GM08714 (cell line): Measurements from ENCODE around the gene PPIP5K1.

ENCODE experiments used
- H3K4me3 ChIP-seq: fragments of 200-500 bp; sonication (Bioruptor generic); 2 replicates; pipeline ENCODE4 v1.5.1; 2014; ENCODE audit warnings: mild to moderate bottlenecking, low read length, inconsistent platforms
- ZNF274 ChIP-seq: IDR thresholded peaks from 2 replicates; pipeline ENCODE4 v1.6.1; 2012; ENCODE audit warnings: mild to moderate bottlenecking, low read depth, low read length

Gene PPIP5K1

DNA sequence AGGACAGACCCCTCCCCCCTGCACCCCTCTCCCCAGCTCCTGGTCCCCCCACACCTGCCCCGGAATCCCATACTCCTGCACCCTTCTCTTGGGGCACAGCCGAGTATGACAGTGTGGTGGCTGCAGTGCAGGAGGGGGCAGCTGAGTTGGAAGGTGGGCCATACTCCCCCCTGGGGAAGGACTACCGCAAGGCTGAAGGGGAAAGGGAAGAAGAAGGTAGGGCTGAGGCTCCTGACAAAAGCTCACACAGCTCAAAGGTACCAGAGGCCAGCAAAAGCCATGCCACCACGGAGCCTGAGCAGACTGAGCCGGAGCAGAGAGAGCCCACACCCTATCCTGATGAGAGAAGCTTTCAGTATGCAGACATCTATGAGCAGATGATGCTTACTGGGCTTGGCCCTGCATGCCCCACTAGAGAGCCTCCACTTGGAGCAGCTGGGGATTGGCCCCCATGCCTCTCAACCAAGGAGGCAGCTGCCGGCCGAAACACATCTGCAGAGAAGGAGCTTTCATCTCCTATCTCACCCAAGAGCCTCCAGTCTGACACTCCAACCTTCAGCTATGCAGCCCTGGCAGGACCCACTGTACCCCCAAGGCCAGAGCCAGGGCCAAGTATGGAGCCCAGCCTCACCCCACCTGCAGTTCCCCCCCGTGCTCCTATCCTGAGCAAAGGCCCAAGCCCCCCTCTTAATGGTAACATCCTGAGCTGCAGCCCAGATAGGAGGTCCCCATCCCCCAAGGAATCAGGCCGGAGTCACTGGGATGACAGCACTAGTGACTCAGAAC lies 62.8 kb downstream of the PPIP5K1 start:
- no peak for TF ChIP-seq ZNF274
- no peak overlapping the region for H3K4me3 ChIP-seq

DNA sequence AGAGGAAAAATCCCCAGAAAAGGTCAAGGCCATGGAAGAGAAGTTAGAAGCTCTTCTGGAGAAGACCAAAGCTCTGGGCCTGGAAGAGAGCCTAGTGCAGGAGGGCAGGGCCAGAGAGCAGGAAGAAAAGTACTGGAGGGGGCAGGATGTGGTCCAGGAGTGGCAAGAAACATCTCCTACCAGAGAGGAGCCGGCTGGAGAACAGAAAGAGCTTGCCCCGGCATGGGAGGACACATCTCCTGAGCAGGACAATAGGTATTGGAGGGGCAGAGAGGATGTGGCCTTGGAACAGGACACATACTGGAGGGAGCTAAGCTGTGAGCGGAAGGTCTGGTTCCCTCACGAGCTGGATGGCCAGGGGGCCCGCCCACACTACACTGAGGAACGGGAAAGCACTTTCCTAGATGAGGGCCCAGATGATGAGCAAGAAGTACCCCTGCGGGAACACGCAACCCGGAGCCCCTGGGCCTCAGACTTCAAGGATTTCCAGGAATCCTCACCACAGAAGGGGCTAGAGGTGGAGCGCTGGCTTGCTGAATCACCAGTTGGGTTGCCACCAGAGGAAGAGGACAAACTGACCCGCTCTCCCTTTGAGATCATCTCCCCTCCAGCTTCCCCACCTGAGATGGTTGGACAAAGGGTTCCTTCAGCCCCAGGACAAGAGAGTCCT lies 63.6 kb downstream of the PPIP5K1 start:
- no peak overlapping the region for H3K4me3 ChIP-seq

DNA sequence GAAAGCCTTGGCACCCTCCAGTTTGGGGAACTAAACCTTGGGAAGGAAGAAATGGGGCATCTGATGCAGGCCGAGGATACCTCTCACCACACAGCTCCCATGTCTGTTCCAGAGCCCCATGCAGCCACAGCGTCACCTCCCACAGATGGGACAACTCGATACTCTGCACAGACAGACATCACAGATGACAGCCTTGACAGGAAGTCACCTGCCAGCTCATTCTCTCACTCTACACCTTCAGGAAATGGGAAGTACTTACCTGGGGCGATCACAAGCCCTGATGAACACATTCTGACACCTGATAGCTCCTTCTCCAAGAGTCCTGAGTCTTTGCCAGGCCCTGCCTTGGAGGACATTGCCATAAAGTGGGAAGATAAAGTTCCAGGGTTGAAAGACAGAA lies 64.9 kb downstream of the PPIP5K1 start:
- H3K4me3 ChIP-seq = no peak overlapping the region
- TF ChIP-seq ZNF274 = no peak

More for the DNA sequence above, 63.6 kb downstream of the PPIP5K1 start:
- TF ChIP-seq ZNF274 = no peak

DNA sequence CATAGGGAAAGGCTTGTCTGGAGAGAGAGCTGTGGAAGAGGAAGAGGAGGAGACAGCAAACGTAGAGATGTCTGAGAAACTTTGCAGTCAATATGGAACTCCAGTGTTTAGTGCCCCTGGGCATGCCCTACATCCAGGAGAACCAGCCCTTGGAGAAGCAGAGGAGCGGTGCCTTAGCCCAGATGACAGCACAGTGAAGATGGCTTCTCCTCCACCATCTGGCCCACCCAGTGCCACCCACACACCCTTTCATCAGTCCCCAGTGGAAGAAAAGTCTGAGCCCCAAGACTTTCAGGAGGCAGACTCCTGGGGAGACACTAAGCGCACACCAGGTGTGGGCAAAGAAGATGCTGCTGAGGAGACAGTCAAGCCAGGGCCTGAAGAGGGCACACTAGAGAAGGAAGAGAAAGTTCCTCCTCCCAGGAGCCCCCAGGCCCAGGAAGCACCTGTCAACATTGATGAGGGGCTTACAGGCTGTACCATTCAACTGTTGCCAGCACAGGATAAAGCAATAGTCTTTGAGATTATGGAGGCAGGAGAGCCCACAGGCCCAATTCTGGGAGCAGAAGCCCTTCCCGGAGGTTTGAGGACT lies 65.7 kb downstream of the PPIP5K1 start:
- no peak overlapping the region for H3K4me3 ChIP-seq
- no peak for TF ChIP-seq ZNF274

DNA sequence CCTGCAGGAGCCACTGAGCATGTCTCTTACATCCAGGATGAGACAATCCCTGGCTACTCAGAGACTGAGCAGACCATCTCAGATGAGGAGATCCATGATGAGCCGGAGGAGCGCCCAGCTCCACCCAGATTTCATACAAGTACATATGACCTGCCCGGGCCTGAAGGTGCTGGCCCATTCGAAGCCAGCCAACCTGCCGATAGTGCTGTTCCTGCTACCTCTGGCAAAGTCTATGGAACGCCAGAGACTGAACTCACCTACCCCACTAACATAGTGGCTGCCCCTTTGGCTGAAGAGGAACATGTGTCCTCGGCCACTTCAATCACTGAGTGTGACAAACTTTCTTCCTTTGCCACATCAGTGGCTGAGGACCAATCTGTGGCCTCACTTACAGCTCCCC lies 66.4 kb downstream of the PPIP5K1 start:
- H3K4me3 ChIP-seq = no peak overlapping the region
- TF ChIP-seq ZNF274 = no peak

DNA sequence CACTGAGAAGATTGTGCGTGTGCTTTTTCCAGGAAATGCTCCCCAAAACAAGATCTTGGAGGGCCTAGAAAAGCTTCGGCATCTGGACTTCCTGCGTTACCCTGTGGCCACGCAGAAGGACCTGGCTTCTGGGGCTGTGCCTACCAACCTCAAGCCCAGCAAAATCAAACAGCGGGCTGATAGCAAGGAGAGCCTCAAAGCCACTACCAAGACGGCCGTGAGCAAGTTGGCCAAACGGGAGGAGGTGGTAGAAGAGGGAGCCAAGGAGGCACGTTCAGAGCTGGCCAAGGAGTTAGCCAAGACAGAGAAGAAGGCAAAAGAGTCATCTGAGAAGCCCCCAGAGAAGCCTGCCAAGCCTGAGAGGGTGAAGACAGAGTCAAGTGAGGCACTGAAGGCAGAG lies 67.8 kb downstream of the PPIP5K1 start:
- no peak for TF ChIP-seq ZNF274
- H3K4me3 ChIP-seq = no peak overlapping the region

DNA sequence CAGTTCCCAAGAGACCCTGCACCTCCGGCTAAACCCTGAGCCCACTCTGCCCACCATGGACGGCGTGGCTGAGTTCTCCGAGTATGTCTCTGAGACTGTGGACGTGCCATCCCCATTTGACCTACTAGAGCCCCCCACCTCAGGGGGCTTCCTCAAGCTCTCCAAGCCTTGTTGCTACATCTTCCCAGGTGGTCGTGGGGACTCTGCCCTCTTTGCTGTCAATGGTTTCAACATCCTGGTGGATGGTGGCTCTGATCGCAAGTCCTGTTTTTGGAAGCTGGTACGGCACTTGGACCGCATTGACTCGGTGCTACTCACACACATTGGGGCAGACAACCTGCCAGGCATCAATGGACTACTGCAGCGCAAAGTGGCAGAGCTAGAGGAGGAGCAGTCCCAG lies 68.6 kb downstream of the PPIP5K1 start:
- no peak for TF ChIP-seq ZNF274
- no peak overlapping the region for H3K4me3 ChIP-seq

DNA sequence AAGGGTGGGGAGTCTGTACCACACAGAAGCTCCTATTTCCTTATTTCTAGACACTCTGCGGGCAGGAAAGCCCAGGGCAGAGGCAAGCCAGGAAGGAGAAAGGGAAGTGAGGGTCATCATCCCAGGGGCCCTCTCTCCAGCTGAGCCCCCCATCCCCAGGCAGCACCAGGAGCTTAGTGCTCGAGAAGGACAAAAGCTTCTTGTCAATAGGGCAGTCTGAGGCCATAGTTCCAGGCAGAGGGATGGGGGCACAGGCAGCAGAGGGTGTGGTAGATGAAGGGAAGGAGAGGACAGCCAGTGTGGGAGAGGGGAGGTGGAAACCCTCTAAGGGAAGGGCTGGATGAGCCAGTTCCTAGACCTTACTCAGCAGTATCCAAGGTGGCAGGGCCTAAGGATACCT lies 69.9 kb downstream of the PPIP5K1 start:
- H3K4me3 ChIP-seq = no peak overlapping the region
- TF ChIP-seq ZNF274 = no peak

DNA sequence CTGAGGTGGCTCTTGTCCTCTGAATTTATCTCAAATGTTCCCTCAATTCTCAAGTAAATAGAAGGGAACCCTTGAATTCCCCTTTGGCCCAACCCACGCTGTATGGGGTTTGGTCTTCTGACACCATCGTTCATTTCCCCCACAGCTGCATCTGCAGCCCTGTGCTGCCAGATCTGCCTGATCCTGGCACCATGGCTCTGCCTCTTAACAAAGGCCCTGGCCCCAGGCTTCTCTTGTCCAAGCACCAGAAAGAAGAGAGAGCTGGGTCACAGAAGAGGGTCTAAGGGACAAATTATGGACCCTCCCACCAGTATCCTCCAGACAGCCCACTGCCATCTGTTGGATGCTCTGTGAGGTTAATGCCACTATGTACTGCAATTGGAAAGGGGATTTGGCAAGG lies 70.8 kb downstream of the PPIP5K1 start:
- H3K4me3 ChIP-seq = no peak overlapping the region
- TF ChIP-seq ZNF274 = no peak

DNA sequence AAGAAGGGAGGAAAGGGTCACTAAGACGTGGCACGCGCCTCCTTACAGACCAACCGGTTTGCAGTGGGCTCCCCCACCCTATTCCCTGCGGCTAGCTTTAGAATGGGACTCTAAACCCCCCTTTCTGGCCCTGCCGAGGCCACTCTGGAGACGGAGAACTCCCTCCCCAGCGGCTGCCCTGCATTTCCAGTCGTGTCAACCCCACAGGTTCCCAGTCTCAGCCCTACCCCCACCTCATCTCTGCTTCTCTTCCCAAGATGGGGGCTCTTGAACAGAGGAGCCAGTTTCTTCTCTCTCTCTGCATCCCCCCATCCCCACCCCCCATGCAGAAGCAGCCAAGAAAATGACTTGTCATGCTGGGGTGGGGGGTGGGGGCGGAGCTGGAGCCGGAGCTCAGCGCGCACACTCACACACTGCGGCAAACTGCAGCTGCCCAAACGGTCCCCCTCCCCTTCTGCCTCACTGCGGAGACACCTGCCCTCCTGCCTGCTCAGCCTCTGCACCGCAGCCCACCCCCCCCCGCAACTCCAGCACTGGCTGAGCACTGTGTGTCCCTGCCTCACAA lies 71.7 kb downstream of the PPIP5K1 start:
- H3K4me3 ChIP-seq = no peak overlapping the region
- no peak for TF ChIP-seq ZNF274

DNA sequence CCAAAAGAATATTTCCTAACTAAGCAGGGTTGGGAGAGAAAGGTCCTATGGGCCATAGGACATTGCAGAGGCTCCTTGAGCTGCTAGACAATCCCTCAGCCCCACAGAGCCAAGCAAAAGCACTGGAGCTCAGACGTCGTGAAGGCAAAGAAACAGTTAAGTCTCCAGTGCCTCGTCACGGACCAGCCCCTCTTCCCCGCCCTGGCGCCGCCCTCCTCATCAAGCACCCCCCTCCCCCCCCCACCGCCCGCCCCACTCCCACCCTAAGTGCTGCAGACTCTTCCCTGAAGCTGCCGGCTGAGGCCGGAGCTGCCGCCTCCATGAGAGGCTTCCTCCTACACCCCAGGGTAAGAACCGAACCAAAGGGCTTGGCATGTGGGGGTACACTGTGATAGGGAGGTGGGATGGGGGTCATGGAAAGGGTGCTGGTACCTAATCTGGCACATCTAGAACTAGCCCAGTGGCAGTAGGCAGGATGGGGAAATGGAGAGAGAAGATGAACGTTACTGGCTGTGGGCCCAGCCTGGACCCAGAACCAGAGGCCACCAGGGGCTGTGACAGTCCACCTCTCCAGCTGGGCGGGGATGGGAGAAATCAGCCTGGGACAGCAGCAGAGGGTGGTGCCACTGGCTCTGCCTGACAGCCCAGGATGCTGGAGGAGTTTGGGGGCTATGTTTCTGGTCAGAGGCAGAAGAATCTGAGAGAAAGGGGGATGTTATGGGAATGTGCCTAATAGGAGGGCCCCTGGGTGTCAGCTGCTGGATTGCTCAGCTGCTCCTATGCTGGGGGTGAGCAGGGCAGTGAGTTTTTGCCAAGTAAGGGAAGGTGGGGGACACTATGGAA lies 72.4 kb downstream of the PPIP5K1 start, which contains the start of gene MAP1A:
Gene MAP1A (plus strand): TSS at position 255 of the 843 bp plus-strand sequence. CDS start 3,866 bp downstream, outside the sequence.
- no peak within 1 kb of the TSS for H3K4me3 ChIP-seq

DNA sequence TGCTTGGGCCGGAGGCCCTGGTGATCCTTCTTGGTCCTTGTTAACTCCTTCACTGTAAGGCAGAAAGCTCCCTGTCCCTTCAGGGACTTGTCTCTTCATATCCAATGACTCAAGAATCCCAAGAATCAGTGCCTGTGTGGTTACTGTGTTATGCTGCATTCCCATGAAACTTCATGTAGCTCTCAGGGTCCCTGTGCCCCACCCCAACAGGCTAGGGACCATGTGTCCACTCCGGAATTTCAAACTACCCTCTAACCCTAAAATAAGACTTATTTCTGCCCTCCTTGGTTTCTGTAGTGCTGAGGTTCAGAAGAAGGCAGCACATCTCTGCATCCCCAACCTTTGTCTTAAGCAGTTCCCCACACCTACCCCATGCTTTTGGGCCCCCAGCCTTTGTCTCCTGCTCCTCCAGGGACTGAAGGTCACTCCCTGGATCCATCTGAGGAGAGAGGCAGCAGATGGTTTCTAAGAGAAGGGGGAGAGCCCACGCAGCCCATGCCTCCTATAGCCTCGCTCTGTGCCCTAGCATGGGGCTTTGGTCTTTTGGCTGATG lies 73.1 kb downstream of the PPIP5K1 start:
- H3K4me3 ChIP-seq = no peak overlapping the region

More for the DNA sequence above, 72.4 kb downstream of the PPIP5K1 start, which contains the start of gene MAP1A:
- TF ChIP-seq ZNF274 = no peak

DNA sequence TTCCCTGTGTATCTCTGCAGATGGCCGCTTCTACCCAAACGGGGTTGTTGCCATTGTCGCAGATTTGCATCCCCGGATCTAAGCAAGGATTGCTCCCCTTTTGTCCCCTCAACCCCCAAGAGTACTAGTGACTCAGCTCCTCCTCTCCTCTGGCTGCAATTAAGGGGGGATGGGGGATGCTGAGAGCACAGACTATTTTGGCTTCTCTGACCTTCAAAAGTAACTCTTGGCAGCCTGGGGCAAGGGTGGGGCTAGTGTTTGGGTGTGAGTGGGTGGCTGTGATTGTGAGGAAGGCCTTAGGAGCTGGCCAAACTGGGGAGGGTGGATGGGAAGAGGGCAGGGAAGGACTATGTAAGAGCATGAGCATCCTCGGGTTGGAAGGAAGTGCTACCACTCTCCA lies 73.8 kb downstream of the PPIP5K1 start:
- no peak overlapping the region for H3K4me3 ChIP-seq
- no peak for TF ChIP-seq ZNF274

More for the DNA sequence above, 73.1 kb downstream of the PPIP5K1 start:
- TF ChIP-seq ZNF274 = no peak
